Lower leg skin (tissue), 4 donors: Measurements from ENCODE around the gene TERT. TPM values are rescaled to one million over a fixed set of nuclear protein-coding genes. Genes with fewer than 3 reads are reported as not detected.
A peak's percentile ranks its signal among the peaks of the same experiment; 100 is the strongest.
"Not testable (repeated sequence)": the region's sequence is repeated elsewhere in the genome, so short reads cannot be mapped to it uniquely, and the experiment has no call there.

Experiments used
- DNase-seq, 2 donors: peaks; one replicate each; pipeline ENCODE4 v3.0.0-alpha.2; 2019; ENCODE audit warnings: low spot score in 2 of 2
- H3K4me3 ChIP-seq: fragments of 200-600 bp; sonication (generic); 2 replicates; pipeline ENCODE4 v1.5.1; 2017; ENCODE audit warnings: mild to moderate bottlenecking, low read depth; ENCODE audit not compliant: poor library complexity, severe bottlenecking
- POLR2A ChIP-seq, 2 donors: fragments of 450-650 bp; IDR thresholded peaks; one replicate each; pipeline ENCODE4 v1.6.1; 2016 to 2017; ENCODE audit warnings: antibody characterized with exemption in 2 of 2, mild to moderate bottlenecking in 1 of 2, moderate library complexity in 1 of 2
- WGBS, 2 donors: methylation state at CpG; one replicate each; pipeline ENCODE4 v1.1.5; 2018; 5-methylcytosine and 5-hydroxymethylcytosine counted together
- intact Hi-C: fragments of 100-400 bp; cut with DNase I; formaldehyde crosslinking; loops from one replicate; pipeline ENCODE4 v1.15.0; 2023; ENCODE audit warnings: low total_unique reads
- total RNA-seq, 4 donors: library from RNA; depleted of rRNA; stranded (reverse); fragments of >200 nt; gene quantifications; one replicate each; pipeline ENCODE4 v1.1.0, GENCODE V29; 2016
- TF ChIP-seq, protein P1 (sequence below), 3 donors: fragments of 450-650 bp; IDR thresholded peaks; one replicate each; pipeline ENCODE4 v1.5.1; 2016; ENCODE audit warnings: antibody characterized with exemption in 3 of 3, mild to moderate bottlenecking in 3 of 3, moderate library complexity in 2 of 3

The TERT gene
- total RNA-seq, 4 donors from 2014 or later, result 0.13 to 0.38 TPM; not detected in 2

DNA sequence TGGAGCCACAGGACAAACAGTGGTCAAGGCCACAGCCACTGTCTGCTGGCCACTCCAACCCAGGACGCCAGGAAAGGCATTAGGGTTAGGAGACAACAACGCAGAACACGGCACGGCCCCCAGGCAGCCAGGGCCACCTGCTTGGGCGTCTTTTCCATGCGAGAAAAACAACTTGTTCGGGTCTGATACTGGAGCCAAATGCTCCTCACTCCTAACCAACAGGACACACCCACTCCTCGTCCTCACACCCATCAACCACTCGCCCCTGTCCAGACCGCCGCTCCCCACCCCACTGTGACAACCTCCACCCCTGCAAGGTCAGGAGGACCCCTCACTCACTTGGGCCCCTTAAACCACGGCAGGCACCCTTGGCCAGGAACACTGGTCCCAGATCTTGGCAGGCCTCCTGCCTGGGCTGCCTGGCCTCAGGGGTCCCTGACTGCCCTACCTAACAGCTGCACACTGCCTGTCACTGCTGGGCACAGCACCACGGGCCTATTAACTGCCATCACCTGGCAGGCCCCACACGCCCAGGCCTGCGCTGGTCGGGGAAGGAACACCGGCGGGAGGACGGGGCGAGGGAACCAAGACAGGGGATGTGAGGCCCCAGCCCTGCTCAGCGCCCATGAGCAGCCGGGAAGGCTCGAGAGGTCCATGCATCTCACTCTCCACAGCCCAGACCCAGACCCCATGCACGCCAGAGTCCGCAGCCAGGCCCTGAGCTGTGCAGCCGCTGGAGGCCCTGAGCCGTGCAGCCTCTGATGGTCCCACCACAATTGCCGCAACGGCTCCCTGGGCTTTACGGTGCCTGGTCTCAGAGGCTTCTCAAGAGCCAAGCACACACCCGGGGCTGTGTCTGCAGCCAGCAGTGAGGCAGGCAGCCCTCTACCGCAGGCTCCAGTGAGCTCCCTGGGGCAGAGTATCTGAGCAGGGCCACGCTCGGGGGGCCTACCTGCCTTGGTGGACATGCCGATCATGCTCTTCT, 36.3 kb upstream of the TERT start:
- no peak for DNase-seq
- WGBS, 2 donors, result 54 to 58% methylated on average over 26 to 29 of the region's 35 CpGs

GRCh38 chr5:1330146-1330846, 35.4 kb upstream of the TERT start:
- intact Hi-C loops, result no loop called here
- DNase-seq, result peak; percentile 82 to 93
- H3K4me3 ChIP-seq, result no peak overlapping the region
- no peak for TF ChIP-seq POLR2A (IDR thresholded peaks at IDR 0.05)
- TF ChIP-seq, protein P1, sequence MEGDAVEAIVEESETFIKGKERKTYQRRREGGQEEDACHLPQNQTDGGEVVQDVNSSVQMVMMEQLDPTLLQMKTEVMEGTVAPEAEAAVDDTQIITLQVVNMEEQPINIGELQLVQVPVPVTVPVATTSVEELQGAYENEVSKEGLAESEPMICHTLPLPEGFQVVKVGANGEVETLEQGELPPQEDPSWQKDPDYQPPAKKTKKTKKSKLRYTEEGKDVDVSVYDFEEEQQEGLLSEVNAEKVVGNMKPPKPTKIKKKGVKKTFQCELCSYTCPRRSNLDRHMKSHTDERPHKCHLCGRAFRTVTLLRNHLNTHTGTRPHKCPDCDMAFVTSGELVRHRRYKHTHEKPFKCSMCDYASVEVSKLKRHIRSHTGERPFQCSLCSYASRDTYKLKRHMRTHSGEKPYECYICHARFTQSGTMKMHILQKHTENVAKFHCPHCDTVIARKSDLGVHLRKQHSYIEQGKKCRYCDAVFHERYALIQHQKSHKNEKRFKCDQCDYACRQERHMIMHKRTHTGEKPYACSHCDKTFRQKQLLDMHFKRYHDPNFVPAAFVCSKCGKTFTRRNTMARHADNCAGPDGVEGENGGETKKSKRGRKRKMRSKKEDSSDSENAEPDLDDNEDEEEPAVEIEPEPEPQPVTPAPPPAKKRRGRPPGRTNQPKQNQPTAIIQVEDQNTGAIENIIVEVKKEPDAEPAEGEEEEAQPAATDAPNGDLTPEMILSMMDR (IDR thresholded peaks at IDR 0.05), result no peak
- 45 to 53% methylated on average over 23 of the region's 23 CpGs for WGBS, 2 donors

More for the DNA sequence above, 36.3 kb upstream of the TERT start:
- intact Hi-C loops, result no loop called here
- H3K4me3 ChIP-seq, result no peak overlapping the region
- TF ChIP-seq, protein P1 (IDR thresholded peaks at IDR 0.05), result no peak
- TF ChIP-seq POLR2A (IDR thresholded peaks at IDR 0.05), result no peak

GRCh38 chr5:1329111-1329579, 34.3 kb upstream of the TERT start:
- no peak for TF ChIP-seq POLR2A (IDR thresholded peaks at IDR 0.05)
- TF ChIP-seq, protein P1 (IDR thresholded peaks at IDR 0.05), result no peak
- 82 to 94% methylated on average over 9 of the region's 9 CpGs for WGBS, 2 donors

DNA sequence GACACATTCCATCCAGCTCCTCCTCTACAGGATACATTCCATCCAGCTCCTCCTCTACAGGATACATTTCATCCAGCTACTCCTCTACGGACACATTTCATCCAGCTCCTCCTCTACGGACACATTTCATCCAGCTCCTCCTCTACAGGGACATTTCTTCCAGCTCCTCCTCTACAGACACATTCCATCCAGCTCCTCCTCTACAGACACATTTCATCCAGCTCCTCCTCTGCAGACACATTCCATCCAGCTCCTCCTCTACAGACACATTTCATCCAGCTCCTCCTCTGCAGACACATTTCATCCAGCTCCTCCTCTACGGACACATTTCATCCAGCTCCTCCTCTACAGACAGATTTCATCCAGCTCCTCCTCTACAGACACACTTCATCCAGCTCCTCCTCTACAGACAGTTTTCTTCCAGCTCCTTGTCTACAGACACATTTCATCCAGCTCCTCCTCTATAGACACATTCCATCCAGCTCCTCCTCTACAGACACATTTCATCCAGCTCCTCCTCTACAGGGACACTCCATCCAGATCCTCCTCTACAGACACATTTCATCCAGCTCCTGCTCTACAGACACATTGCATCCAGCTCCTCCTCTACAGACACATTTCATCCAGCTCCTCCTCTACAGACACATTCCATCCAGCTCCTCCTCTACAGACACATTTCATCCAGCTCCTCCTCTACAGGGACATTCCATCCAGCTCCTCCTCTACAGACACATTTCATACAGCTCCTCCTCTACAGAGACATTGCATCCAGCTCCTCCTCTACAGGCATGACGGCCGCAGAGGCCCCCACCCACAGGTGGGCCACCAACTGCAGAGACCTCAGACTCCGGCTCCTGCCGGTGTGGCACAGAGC, 33.6 kb upstream of the TERT start:
- DNase-seq, result peak in 1 of 2 donors; percentile 57
- 42 to 47% methylated on average over 7 of the region's 7 CpGs for WGBS, 2 donors
- H3K4me3 ChIP-seq, intact Hi-C loops: not testable (repeated sequence)

More at GRCh38 chr5:1329111-1329579, 34.3 kb upstream of the TERT start:
- intact Hi-C loops, result no loop called here
- peak in 1 of 2 donors; percentile 85 for DNase-seq
- no peak overlapping the region for H3K4me3 ChIP-seq

- H3K4me3 ChIP-seq, intact Hi-C loops: not testable (repeated sequence)
- WGBS, 2 donors, result 32 to 33% methylated on average over 6 of the region's 6 CpGs
- peak in 1 of 2 donors; percentile 81 for DNase-seq
These were observed 32.3 kb upstream of the TERT start for GRCh38 chr5:1326901-1327756.

DNA sequence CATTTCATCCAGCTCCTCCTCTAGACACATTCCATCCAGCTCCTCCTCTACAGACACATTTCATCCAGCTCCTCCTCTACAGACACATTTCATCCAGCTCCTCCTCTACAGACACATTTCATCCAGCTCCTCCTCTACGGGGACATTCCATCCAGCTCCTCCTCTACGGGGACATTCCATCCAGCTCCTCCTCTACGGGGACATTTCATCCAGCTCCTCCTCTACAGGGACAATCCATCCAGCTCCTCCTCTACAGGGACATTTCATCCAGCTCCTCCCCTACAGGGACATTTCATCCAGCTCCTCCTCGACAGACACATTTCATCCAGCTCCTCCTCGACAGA, 31.6 kb upstream of the TERT start:
- H3K4me3 ChIP-seq, intact Hi-C loops: not testable (repeated sequence)
- peak in 1 of 2 donors; percentile 46 for DNase-seq
- WGBS, 2 donors, result 43 to 56% methylated on average over 5 of the region's 5 CpGs
